HG03097 (cell line): ENCODE results near the gene CFLAR.

Experiments used
- ATAC-seq: cut with Tn5 transposase; IDR thresholded peaks from one replicate; pipeline ENCODE4 v1.9.1; 2021; ENCODE audit not compliant: unreplicated experiment, low FRiP score

CFLAR gene

GRCh38 chr2:201204655-201205514, 88.9 kb downstream of the CFLAR start:
- ATAC-seq = no peak

- ATAC-seq = no peak
Observed at GRCh38 chr2:201205515-201205849, 89.5 kb downstream of the CFLAR start.

GRCh38 chr2:201208563-201209252, 92.7 kb downstream of the CFLAR start:
- peak; percentile 67 for ATAC-seq

GRCh38 chr2:201215963-201216362, 100.0 kb downstream of the CFLAR start:
- no peak for ATAC-seq

- ATAC-seq = no peak
Observed at GRCh38 chr2:201216918-201217317, 101.0 kb downstream of the CFLAR start.

DNA sequence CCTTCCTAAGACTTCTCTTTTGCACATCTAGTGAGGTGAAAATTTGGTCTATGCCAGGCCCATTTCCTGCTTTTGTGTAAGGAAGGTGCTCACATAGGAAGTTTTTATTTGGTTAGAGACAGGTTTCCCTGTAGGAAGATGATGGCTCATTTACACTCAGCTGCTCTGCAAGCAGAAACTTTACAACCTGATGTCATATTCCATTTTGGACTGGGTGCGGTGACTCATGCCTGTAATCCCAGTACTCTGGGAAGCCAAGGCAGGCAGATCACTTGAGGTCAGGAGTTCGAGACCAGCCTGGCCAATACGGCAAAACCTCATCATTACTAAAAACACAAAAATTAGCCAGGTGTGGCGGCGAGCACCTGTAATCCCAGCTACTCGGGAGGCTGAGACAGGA, 102.8 kb downstream of the CFLAR start:
- ATAC-seq = no peak

- ATAC-seq = no peak
Observed at GRCh38 chr2:201219328-201220096, 103.5 kb downstream of the CFLAR start.

DNA sequence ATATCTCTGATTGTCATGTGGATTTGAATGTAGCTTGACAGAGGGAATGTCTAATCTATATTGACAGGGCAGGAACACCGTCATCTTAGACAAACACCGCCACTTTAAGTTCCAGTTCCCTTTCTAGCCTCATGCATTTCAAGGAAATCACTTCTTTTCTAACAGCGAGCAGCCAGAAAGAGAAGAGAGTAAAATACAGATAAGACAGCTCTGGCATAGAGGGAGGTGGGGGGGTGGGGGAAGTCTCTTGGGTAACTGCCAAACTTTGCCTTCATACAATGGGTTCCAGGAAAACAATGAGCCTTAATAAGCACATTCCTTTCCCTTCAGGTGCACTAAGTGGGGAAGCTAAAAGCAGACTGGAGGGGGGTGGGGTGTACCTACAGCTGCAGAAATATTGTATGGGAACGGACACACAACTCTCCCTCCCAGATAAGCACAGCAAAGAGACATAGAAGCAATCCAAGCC, 104.2 kb downstream of the CFLAR start:
- no peak for ATAC-seq

DNA sequence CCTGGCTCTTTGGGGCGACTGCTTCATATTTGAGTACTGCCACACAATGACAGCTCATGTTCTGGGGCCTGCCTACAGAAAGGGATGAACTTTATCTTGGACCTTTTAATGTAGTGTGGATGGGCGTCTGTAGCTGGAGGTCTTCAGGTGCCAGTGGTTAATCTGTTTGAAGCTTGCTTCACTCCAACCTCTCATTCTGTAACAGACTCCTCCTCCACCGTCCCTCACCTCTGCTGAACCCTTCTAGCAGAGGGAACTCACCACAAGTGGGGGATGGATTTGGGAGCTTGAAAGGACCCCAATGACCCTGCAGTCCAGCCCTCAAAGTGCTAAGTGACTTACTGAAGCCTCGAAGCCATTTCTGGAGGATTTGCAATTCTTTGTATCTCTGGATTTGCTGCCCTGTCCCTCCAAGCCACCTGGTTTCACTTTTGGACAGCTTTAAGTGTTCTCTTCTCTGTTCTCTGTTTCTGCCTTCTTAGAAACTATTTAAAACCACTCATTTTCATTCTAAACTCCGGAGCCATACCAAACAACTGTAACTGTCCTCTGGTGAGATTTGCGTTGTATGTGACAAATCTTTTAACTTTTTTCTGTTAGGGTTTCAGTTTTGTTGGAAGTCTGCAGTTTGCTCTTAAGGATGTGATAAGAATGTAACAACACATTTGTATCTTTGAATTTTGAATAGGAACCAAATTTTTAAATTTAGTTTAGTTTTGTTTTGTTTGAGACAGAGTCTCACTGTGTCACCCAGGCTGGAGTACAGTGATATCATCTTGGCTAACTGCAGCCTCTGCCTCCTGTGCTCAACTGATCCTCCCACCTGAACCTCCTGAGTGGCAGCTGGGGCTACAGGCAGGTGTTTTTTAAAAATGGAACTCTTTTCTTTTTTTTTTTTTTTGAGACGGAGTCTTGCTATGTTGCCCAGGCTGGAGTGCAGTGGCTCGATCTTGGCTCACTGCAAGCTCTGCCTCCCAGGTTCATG, 107.4 kb downstream of the CFLAR start:
- peak; percentile 69 for ATAC-seq
